Pancreas (tissue), 10 donors: Measurements from ENCODE around the gene P2RX3. TPM values are rescaled to one million over a fixed set of nuclear protein-coding genes. Genes with fewer than 3 reads are reported as not detected.

Experiments used
- ATAC-seq, 4 donors: fragments of 200-7000 bp; cut with Tn5 transposase; one replicate each; pipeline versions ENCODE4 v1.8.0 to v1.9.1; 2020; ENCODE audit warnings: mild to moderate bottlenecking in 4 of 4, moderate library complexity in 4 of 4
- DNase-seq, 6 donors: peaks; one replicate each; pipeline ENCODE4 v3.0.0-alpha.2; 2020
- FAIRE-seq: peaks from 2 replicates; lab custom pipeline; 2012; peaks lifted over from hg19 to GRCh38; lab: Jason Lieb, UNC
- H3K27ac ChIP-seq, 4 donors: fragments of 200-600 bp; sonication (generic); 1 replicate in 3 of 4; 2 replicates in 1 of 4; pipeline versions ENCODE4 v1.5.0 to v1.8.0; 2020
- H3K27me3 ChIP-seq, 4 donors: fragments of 200-600 bp; one replicate each; pipeline ENCODE4 v1.8.0; 2021
- H3K36me3 ChIP-seq, 3 donors: fragments of 200-600 bp; sonication (generic) in 1 of 3; one replicate each; pipeline versions ENCODE4 v1.5.0 to v1.8.0; 2020 to 2021
- H3K4me1 ChIP-seq, 3 donors: fragments of 200-600 bp; one replicate each; pipeline ENCODE4 v1.8.0; 2021
- H3K4me3 ChIP-seq, 4 donors: fragments of 200-600 bp; sonication (generic) in 2 of 4; one replicate each; pipeline versions ENCODE4 v1.5.0 to v1.8.0; 2020 to 2021
- H3K9me3 ChIP-seq, 4 donors: fragments of 200-600 bp; one replicate each; pipeline ENCODE4 v1.8.0; 2021
- WGBS, 2 donors: extraction: QIAGEN DNeasy Blood & Tissue Kit; methylation state at CpG; one replicate each; pipeline ENCODE4 v1.1.7; 2013; 5-methylcytosine and 5-hydroxymethylcytosine counted together
- intact Hi-C, 3 donors: fragments of 100-400 bp; cut with DNase I; formaldehyde crosslinking; loops; one replicate each; pipeline versions ENCODE4 v1.11.1 to v1.14.2; 2022
- polyA plus RNA-seq, 2 donors: library from polyadenylated mRNA; stranded (reverse); fragments of 200-250 nt; gene quantifications; one replicate each; pipeline ENCODE4 v1.2.3, GENCODE V29; 2013
- total RNA-seq, 6 donors: library from RNA; stranded (reverse); fragmentation: NEBNext Ultra II Directional in 4 of 6; extraction: Animal tissue kit (Norgen Biotek cat#: 25700) in 4 of 6; gene quantifications; one replicate each; pipeline versions ENCODE4 v1.2.1 to v1.2.4, GENCODE V29; 2021 to 2023
- TF ChIP-seq, protein P1 (sequence below), 4 donors: fragments of 200-600 bp; sonication (generic) in 3 of 4; IDR thresholded peaks; one replicate each; pipeline versions ENCODE4 v1.5.0 to v1.8.0; 2021; ENCODE audit warnings: antibody characterized with exemption in 4 of 4
- donor health status: healthy with polysubstance abuse.
- donor health status: DM: no; HTN: no; CAD: no; lungs with moderate emphysema.
- donor health status: DM: no; HTN: no; CAD: no.
- donor health status: control.
- donor health status: control.
- donor health status: Bipolar disorder and iron deficiency.
- donor health status: DM: yes; HTN: yes; CAD: no.
- donor health status: DM: no; HTN: no; CAD: no.
- donor health status: DM: no; HTN: no; CAD: no.
- donor health status: DM: yes; HTN: yes; CAD: no.

P2RX3 gene
- total and polyA plus RNA-seq, 8 donors: 0.07 to 0.16 (median 0.16) TPM; not detected in 5

DNA sequence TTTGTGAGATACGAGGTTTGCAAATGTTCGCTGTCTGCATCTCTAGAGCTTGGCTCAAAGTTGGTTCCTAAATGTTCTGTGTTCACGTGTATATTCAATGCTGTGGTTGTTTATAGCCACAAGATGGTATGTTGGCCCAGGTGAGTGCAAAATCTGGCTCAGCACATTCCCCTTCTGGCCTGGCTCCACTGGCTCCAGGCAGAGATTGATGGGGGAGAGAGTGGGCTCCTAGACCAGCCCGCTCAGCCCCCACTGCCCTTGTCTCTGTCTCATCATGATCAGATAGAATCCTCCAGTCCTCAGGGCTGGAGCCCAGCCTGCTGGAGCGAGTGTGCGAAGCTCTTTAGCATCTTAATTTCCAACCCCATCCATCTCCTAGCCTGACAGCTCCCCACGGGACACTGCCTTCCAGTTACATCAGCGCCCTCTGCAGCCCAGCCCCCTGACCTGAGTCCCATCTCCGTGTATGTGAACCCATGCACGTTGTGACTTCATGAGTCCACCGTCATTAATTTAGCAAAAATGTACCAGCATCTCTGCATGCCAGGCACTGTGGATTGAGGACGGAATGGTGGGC is 2.0 kb downstream of the P2RX3 start:
- H3K27ac ChIP-seq: no peak overlapping the region
- H3K9me3 ChIP-seq: no peaks in the 10 kb centered on the region
- H3K4me3 ChIP-seq: no peak overlapping the region
- peaks cover 0 to under 1% (median under 1%) of the 10 kb centered on the region in 3 donors for H3K4me1 ChIP-seq
- H3K36me3 ChIP-seq: no peaks in the 10 kb centered on the region
- WGBS, 2 donors: 36 to 44% methylated on average over 12 of the region's 12 CpGs
- H3K27me3 ChIP-seq: no peaks in the 10 kb centered on the region
- DNase-seq (peak in 1 of 6 donors; percentile 8), FAIRE-seq (no peak), ATAC-seq (no peak)
- TF ChIP-seq, protein P1, sequence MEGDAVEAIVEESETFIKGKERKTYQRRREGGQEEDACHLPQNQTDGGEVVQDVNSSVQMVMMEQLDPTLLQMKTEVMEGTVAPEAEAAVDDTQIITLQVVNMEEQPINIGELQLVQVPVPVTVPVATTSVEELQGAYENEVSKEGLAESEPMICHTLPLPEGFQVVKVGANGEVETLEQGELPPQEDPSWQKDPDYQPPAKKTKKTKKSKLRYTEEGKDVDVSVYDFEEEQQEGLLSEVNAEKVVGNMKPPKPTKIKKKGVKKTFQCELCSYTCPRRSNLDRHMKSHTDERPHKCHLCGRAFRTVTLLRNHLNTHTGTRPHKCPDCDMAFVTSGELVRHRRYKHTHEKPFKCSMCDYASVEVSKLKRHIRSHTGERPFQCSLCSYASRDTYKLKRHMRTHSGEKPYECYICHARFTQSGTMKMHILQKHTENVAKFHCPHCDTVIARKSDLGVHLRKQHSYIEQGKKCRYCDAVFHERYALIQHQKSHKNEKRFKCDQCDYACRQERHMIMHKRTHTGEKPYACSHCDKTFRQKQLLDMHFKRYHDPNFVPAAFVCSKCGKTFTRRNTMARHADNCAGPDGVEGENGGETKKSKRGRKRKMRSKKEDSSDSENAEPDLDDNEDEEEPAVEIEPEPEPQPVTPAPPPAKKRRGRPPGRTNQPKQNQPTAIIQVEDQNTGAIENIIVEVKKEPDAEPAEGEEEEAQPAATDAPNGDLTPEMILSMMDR (IDR thresholded peaks at IDR 0.05): no peak
- intact Hi-C loops: loop anchor here in 2 of 3 donors (5.0 to 10.0 kb wide), 5 partner anchors 65 to 307 kb away; partner anchors contain the start of gene YPEL4 (in 2 of the 2)

DNA sequence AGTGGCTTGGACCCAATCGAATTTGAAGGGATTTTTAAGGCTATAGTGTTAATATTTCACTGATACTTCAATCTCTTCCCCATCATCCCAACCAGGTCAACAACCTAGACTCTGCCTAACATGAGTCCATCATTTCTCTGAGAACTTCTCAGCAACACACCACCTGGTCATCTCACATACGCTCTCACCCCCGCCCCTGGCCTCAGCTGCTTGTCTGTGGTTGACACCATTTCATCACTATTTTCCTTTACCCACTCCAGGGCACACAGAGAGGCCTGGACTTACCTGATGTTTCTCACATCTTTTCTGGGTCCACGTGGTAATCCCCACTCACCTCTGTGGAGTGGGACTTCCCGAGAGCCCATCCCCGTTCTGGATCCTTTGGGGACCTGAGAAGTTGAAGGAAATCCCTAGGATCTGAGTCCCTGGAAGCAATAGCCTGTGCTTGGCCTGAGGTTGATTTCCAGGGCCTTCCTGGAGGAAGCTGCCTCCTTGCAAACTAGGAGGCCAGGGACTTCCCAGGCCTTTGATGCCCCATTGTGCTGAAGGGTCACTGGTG is 3.2 kb downstream of the P2RX3 start:
- intact Hi-C loops: loop anchor here in 2 of 3 donors (5.0 to 10.0 kb wide), 5 partner anchors 63 to 306 kb away; partner anchors contain the start of gene YPEL4 (in 2 of the 2)

DNA sequence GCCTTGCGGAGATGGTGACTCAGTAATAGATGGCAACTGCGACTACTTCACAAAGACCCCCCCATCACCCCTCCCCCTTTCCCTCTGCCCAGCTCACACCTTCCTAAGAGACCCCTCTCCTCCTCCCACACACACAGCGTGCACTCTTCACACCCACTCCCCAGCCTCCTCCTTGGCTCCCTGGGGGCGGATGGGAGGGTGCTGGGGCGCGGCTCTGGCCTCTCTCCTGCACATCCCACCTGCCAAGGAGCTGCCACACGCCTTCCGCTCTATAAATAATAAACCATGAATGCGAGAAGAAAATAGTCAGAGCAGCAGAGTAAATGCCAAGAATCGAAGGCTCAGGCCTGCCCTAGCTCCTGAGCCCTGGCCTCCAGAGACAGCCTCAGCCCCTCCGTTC is 4.5 kb downstream of the P2RX3 start:
- intact Hi-C loops: loop anchor here in 2 of 3 donors (5.0 to 10.0 kb wide), 5 partner anchors 62 to 305 kb away; partner anchors contain the start of gene YPEL4 (in 2 of the 2)
- Histone ChIP-seq H3K9me3 (no peaks in the 10 kb centered on the region), H3K27ac (no peak overlapping the region), H3K27me3 (no peaks in the 10 kb centered on the region), H3K4me3 (no peak overlapping the region), H3K4me1 (peaks cover 0 to 5% (median 5%) of the 10 kb centered on the region in 3 donors), H3K36me3 (no peaks in the 10 kb centered on the region)
- 74 to 84% methylated on average over 11 of the region's 11 CpGs for WGBS, 2 donors
- TF ChIP-seq, protein P1 (IDR thresholded peaks at IDR 0.05): no peak
- no peak for FAIRE-seq
- no peak for ATAC-seq
- no peak for DNase-seq

More for the DNA sequence above, 3.2 kb downstream of the P2RX3 start:
- H3K27ac ChIP-seq: no peak overlapping the region
- ATAC-seq (no peak), FAIRE-seq (no peak), DNase-seq (no peak)
- H3K4me1 ChIP-seq: peaks cover 0 to 5% (median 5%) of the 10 kb centered on the region in 3 donors
- WGBS, 2 donors: 42 to 55% methylated on average over 6 of the region's 6 CpGs
- no peaks in the 10 kb centered on the region for H3K36me3 ChIP-seq
- no peak overlapping the region for H3K4me3 ChIP-seq
- H3K27me3 ChIP-seq: no peaks in the 10 kb centered on the region
- TF ChIP-seq, protein P1 (IDR thresholded peaks at IDR 0.05): no peak
- H3K9me3 ChIP-seq: no peaks in the 10 kb centered on the region

DNA sequence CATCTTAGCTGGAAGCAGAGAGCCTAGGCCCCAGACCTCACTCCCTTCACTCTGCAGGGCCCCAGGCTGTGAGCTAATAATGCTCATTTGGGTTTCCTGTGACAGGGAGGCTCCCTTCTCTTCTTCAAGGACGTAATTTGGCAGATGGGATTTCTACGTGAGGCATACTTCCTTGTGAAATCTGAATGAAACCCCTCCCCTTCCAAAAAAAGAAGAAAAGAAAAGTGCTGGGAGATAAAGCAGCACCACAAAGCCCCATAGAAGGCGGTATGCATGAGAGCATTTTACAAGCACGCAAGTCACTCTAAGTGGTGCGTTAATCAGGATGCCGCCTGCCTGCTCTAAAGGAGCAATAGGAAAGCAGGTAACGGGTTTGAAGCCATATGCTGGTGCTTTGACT is 5.7 kb downstream of the P2RX3 start:
- TF ChIP-seq, protein P1 (IDR thresholded peaks at IDR 0.05): no peak
- Histone ChIP-seq H3K9me3 (no peaks in the 10 kb centered on the region), H3K27ac (no peak overlapping the region), H3K27me3 (no peaks in the 10 kb centered on the region), H3K4me1 (peaks cover 0 to 5% (median 5%) of the 10 kb centered on the region in 3 donors), H3K4me3 (no peak overlapping the region), H3K36me3 (no peaks in the 10 kb centered on the region)
- ATAC-seq (no peak), FAIRE-seq (no peak), DNase-seq (no peak)
- intact Hi-C loops: loop anchor here in 2 of 3 donors (5.0 to 10.0 kb wide), 5 partner anchors 61 to 303 kb away; partner anchors contain the start of gene YPEL4 (in 2 of the 2)
- WGBS, 2 donors: 73 to 76% methylated on average over 7 of the region's 7 CpGs
